NCI-H2029 treated with DMSO at 0.1 percent for 48 hours (cell line): ENCODE measurements around the gene MYH9.
"Not testable (repeated sequence)": the region's sequence is repeated elsewhere in the genome, so short reads cannot be mapped to it uniquely, and the experiment has no call there.

Experiments
- DNase-seq: peaks from one replicate; lab custom pipeline; 2025; lab: John Stamatoyannopoulos, UW

Gene MYH9

DNA sequence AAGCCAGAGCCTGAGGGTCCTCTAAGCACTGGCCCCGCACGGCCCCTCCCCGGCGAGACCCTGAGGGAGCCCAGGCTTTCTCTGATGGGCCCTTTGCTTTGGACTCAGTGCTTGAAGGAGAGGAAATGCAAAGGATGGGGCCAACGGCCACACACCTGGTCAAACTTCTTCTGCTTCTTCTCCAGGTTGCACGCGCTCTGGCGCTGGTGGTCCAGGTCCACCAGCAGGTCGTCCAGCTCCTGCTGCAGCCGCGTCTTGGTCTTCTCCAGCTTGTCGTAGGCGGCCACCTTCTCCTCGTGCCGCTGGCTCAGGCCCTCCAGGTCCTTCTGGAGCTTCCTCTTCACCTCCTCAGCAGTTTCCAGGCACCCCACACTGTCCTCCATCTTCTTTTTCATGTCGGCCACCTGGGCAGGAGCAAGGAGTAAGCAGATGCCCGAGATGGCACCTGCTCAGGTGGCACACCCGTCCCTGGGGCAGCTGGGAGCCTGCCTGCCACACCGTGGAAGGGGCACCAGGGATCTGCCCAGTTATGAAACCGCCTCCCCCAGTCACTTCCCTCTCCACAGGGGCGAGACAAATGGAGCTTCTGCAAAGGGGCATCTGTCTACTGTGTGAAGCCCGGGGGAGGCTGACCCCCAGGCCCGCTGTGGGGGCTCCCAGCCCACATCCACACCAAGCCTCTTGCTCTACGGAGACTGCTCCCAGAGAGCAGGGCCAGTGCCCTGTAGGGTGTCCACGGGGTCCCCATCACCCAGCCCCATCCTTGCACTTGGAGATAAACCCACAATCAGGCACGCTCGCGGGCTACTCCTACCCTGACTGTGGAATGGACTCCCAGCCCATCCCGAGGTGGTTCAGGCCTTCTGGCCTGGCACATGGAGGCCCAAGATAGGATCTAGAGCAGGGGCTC lies 95.7 kb downstream of the MYH9 start:
- no peak for DNase-seq

GRCh38 chr22:36290391-36291075 lies 97.2 kb downstream of the MYH9 start:
- DNase-seq = not testable (repeated sequence)

- not testable (repeated sequence) for DNase-seq
Observed at GRCh38 chr22:36289948-36290371, 97.8 kb downstream of the MYH9 start.

DNA sequence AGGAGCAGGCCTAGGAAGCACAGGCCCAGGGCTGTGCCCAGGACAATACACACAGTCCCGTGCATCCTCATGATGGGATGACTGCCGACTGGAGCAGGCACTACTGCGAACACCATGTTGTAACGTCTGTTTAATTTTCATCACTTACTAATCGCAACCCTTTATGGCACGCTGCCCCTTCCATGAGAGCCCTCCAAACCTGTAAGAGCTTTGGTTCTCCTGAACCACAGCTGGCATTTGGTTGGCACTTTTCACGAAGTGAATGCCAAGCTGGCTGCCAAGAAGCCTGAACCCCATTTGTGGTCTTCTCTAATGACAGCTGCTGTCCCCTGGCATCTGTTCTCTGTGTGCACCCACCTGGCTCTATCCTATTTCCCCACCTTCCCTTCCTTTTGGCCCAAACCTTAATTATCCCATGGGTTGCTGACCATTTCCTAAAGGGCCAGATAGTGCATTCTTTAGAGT lies 98.3 kb downstream of the MYH9 start:
- DNase-seq = no peak

DNA sequence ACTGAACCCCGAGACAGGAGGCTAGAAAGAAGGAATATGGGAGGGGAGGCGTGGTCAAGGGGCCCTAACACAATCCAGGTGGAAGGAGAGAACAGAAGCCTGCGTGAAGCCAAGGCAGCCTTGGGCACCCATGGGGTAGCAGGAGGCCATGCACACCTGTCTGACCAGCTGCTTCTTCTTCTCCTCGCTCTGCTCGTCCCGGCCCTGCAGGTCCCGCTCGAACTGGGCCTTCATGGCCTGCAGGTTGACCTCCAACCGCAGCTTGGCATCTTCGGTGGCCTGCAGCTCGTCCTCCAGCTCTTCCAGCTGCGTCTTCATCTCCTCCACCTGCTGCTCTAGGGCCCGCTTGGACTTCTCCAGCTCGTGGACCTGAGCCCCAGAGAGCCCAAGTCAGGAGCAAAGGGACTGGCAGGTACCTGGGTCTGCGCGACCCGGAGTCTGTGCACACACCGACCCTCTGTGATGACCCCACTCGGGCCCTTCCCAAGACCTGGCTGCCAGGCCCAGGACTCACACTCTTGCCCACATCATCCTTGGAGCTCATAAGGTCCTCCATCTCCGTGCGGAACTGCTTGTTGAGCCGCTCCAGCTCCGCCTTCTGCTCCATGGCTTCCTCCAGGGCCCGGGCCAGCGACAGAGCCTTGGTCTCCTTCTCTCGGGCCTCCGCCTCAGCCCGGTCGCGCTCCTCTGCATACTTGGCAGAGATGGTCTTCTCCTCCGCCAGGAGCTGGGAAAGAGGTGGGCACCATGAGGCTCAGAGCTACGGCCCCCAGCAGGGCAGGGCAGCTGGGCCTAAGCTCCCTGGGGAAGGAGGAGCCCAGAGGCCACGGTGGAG lies 99.0 kb downstream of the MYH9 start:
- no peak for DNase-seq

- no peak for DNase-seq
Observed at GRCh38 chr22:36287881-36288515, 99.8 kb downstream of the MYH9 start.

DNA sequence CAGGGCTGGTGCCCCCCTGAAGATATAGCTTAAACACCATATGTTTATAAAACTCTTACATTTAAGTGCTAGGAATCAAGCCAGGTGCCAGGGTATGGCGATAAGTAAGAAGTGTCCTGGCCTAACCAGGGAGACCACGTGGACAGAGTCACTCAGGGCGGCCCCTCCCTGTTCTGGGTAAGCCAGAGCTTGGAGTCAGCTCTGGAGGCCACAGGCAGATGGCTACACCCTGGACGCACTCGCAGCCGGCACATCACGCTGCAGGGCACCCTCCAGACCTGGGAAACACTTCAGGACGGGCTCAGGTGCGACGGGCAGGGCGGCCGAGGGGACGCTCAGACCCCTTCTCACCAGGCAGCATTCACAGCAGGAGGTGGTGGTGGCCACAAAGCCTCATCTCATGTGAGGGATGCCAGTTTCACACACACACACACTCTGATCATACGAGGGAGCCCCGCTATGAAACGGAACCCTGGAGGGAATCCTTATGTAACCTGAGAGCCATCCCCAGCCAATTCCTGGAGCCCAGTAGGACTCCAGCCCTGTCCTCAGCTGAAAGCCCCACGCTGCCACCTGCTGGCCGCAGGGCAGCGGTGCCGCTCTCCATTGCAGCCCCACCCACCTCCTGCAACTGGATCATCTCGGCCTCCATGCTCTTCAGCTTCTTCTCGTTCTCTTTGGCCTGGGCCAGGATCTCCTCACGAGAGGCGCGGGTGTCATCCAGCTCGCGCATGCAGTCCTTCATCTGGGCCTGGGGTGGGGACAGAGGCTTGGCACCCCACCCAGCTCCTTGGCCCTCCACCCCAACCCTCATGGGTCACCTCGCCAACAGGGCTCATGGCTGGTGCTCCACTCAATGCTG lies 101.4 kb downstream of the MYH9 start:
- no peak for DNase-seq

GRCh38 chr22:36285545-36285944 lies 102.2 kb downstream of the MYH9 start:
- no peak for DNase-seq

- DNase-seq = no peak
Observed at GRCh38 chr22:36285017-36285416, 102.8 kb downstream of the MYH9 start.

- DNase-seq = no peak
Observed at GRCh38 chr22:36284171-36284571, 103.6 kb downstream of the MYH9 start.

DNA sequence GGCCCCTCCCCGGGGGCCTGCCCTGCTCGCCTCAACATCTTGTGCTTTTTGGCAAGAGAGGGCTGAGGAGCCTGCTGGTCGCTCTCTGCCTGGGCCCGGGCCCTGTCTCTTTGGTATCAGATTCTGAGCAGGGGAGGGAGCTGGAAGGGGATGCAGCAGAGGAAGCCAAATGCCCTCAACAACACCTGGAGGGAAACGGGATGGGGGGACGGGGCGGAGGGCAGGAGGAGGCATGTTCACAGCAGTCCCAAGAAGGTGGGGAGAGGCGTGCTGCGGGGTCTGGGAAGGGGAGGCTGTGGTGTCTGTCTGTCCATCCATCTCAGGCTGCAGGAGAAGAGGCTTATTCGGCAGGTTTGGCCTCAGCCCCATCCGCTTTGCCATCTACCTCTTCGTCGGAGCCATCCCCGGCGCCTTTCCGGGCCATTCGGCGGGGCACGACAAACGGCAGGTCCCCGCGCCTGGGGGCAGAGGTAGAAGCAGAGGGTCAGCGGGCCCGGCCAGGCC lies 105.4 kb downstream of the MYH9 start:
- no peak for DNase-seq

- no peak for DNase-seq
Observed at GRCh38 chr22:36281781-36282327, 105.9 kb downstream of the MYH9 start.

- DNase-seq = no peak
Observed at GRCh38 chr22:36280379-36280778, 107.4 kb downstream of the MYH9 start.

DNA sequence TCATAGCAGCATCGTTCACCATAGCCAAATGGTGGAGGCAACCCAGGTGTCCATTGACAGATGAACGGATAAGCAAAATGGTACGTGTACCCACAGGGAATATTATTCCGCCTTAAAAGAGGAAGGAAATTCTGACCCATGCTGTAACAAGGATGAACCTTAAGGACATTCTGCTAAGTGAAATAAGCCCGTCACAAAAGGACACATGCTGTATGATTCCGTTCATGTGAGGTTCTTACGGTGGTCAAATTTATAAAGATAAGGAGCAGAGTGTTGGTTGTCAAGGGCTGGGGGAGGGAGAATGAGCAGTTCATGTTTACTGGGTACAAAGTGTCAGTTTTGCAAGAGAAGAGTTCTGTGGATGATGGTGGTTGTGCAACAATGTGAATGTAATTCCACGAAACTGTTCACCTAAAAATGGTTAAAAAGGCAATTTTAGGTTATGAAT lies 108.5 kb downstream of the MYH9 start:
- no peak for DNase-seq

DNA sequence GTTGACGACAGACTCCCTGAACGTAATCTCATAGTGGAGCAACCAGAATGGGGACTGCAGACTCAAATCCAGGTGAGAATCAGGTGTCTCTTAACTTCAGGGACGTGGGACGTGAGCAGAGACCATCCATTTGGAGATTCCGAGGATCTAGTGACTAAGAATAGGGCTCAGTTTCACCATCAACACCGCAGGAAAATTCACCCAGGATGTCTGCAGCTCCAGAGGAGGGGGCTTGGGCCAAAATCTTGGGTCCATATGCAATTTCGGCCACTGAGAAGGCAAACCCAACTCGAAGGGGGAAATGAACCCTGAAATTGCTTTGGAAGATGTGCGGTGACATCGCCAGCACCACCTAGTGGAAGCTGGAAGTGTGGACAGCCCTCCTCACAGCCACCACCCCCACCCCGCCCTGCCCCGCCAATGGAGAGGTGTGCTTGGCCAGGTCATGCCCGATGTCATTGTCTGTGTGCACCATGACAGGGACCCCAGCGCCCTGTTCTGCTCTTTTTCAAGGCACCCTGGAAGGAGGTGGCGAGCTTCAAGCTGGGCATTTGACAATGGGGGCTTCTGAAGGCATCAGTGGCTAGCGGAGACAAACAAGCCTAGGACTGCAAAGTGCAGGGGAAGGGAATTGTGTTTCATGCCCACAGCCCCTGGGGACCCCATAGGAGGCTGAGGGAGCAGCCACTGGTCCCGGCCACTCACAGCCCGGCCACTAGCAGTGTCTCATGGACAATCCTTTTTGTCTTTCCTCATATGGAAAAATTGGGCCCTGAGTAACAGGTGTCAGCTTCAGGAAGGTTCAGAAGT lies 110.1 kb downstream of the MYH9 start:
- DNase-seq = no peak

DNA sequence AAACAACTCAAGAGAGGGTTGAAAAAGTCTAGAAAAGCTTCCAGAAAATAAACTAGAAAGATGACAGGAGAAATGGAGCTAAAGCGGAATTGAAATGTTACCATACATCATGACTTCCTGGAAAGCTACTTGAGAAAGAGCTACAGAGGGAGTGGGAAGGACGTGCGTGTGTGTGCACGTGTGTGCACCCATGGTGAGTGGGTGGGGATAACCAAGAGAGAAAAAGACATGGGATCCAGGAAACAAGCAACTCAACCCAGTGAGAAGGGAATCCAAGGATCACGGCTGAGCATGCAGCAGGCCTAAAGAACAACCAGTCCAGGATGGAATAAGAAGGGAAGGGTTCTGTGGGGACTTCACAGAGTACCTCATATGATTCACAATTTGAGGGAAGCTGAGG lies 113.2 kb downstream of the MYH9 start:
- no peak for DNase-seq

GRCh38 chr22:36271951-36272350 lies 115.8 kb downstream of the MYH9 start:
- not testable (repeated sequence) for DNase-seq

- DNase-seq = not testable (repeated sequence)
Observed at GRCh38 chr22:36271231-36271630, 116.5 kb downstream of the MYH9 start.

- DNase-seq = no peak
Observed at GRCh38 chr22:36267896-36268485, 119.8 kb downstream of the MYH9 start.
